Stimulated activated CD4-positive, alpha-beta T cell treated with anti-CD3 and anti-CD28 coated beads, TNF-alpha, amount 100 ng/mL, for 4 hours (primary cell): ENCODE data around the gene AKAP7.
"Not testable (repeated sequence)": the region's sequence is repeated elsewhere in the genome, so short reads cannot be mapped to it uniquely, and the experiment has no call there.

Experiments
- DNase-seq, 3 experiments: peaks; one replicate each; pipeline ENCODE4 v3.0.0-alpha.2; 2020; ENCODE audit warnings: low read depth in 3 of 3

Gene AKAP7

DNA sequence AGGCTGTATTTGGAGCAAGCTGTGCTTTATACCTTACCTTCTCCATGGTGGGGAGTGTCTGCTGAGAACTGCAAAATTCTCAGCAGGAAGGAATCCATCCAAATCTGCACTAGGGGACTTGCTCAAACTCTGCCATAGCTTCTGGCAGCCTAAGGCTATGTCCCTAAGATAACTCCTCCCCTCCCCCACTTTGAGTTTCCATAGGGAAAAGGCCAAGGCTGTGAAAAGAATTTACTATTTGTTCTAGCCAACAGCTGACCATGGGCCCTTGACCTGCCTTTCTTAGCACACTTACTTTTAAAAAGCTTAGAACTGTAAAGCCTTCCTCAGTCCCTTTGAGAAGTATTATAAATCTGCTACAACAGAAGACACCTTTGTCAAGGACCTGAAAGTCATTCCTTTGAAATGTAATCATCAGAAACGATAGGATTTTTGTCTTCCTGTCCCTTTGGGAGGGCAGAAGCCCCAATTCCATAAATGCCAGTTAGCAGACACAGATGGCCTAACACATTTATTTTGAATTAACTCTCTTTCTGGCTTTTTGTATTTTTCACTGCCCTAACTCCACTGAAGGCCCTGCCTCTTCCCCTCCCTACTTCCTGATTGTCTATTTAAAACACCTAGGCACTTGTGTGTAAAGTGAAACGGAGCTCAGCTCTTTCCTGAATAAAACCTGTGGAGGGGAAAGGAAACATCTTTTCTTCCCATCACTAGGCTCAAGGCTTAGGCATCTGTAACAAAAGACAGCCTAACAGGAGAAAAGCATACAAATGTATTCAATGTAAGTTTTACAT is 157.1 kb downstream of the AKAP7 start:
- no peak for DNase-seq

DNA sequence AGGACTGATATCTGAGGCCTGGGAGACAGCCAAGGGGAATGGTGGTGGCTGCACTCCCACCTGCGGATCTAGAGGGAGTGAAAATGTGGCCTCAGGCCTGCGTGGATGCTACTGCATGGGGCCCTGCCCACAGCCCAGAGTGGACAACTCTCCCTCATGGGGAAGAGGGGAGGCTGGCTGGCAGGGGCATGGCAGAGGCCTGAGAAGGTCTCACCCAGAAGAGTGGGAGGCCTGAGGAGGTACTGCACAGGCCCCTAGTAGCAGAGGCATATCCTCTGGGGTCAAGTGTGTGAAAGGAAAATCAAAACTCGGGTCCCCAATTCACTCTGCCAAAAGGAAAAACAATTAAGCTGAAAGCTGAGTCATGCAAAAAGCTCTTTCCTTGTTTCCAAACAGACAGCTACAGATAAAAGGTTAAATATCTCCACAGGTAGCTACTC is 158.2 kb downstream of the AKAP7 start:
- no peak for DNase-seq

DNA sequence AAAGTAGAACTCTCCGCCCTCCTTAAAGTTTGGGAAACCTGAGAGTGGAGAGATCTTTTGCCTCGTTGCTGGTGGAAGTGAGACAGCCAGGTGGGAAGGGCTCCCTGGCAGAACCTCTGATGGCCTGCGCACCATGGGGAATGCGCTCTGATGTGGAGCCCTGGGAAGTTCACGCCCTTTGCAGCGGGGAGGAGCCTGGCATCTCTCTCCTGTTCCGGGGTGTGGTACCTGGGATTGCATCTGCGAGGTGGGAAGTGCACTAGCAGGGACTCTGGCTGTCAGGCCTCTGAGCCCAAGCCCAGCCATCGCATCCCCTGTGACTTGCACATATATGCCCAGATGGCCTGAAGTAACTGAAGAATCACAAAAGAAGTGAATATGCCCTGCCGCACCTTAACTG is 159.8 kb downstream of the AKAP7 start:
- DNase-seq = no peak

DNA sequence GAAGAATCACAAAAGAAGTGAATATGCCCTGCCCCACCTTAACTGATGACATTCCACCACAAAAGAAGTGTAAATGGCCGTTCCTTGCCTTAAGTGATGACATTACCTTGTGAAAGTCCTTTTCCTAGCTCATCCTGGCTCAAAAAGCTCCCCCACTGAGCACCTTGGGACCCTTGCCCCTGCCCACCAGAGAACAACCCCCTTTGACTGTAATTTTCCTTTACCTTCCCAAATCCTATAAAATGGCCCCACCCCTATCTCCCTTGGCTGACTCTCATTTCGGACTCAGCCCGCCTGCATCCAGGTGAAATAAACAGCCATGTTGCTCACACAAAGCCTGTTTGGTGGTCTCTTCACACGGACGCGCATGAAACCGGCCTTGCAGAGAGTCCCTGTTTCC is 165.6 kb downstream of the AKAP7 start:
- DNase-seq = not testable (repeated sequence)

GRCh38 chr6:131303338-131303930 is 168.2 kb downstream of the AKAP7 start:
- DNase-seq = no peak

DNA sequence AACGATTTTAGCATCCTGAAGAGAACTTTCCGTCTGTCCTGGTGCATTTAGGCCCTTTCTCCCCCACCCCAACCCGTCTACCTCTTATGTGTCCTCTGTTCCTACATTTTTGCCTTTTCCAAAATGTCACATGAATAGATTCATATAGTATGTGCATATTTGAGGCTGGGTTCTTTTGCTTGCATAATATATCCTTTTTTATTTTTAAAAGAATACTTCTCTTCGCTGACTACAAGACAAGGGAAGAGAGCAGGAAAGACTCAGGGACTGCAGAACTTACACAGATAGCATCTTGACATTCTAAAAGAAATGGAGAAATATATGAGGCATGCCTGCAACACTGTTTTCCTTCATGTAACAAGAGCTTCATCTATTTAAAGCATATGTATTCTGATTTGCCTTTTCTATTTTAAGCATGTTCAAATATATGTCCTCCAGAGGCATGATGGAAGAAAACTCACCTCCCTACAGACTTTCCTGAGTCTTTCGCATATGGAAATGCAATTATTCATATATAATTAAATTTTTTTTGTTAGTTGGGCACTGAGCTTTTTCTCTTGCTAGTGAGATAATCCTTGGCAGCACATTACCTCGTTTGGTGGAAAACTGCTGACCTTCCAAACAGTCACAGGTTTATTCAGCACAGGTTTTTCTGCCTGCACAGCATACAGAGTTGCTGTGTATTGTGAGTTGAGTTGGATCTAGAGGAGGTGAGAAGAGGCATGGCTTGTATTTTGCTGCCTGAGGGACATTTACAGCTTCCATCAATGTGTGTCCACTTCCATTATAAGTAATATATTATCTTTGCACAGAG is 170.0 kb downstream of the AKAP7 start:
- no peak for DNase-seq

DNA sequence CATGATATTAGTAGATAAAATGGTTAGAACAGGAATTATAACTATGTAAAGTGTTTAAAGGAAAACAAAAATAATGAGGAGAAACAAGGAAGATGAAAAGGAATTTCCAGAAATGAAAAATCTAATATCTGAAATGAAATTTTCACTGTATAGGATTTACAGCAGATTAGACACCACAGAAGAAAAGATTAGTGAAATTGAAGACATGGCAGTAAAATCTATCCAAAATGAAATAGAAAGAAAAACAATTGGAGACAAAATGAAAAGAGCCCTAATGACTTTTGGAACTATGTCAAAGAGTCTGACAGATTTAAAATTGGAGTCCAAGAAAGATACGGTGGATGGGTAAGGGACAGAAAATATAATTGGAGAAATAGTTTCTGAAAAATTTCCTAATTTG is 174.2 kb downstream of the AKAP7 start:
- DNase-seq = no peak

GRCh38 chr6:131314838-131315237 is 179.6 kb downstream of the AKAP7 start:
- DNase-seq = no peak

GRCh38 chr6:131316654-131317053 is 181.4 kb downstream of the AKAP7 start:
- no peak for DNase-seq

GRCh38 chr6:131317516-131317915 is 182.2 kb downstream of the AKAP7 start:
- DNase-seq = no peak

DNA sequence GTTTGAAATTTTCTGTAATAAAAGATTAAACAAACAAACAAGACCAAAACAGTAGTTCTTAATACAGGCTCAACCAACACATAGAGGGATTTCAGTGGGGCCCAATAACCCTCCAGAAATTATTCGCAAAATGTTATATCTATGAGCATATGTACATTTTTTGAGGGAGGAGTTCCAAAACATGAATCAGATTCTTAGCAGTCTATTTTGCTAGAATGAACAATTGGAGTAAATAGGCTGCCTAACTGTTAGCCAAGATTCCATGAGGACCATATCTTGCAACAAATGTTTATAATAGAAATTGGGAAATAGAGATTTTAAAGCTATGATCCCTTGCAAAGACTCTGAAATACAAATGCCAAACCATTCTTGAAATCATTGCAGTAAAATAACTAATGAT is 186.3 kb downstream of the AKAP7 start:
- DNase-seq = no peak

- no peak for DNase-seq
These were observed 186.9 kb downstream of the AKAP7 start for GRCh38 chr6:131322125-131322524.

GRCh38 chr6:131325669-131326068 is 190.4 kb downstream of the AKAP7 start:
- not testable (repeated sequence) for DNase-seq

- DNase-seq = not testable (repeated sequence)
These were observed 193.5 kb downstream of the AKAP7 start for GRCh38 chr6:131328727-131329126.

- DNase-seq = no peak
These were observed 195.9 kb downstream of the AKAP7 start for GRCh38 chr6:131331151-131331550.

GRCh38 chr6:131331873-131332781 is 196.9 kb downstream of the AKAP7 start:
- DNase-seq = no peak
